ENCODE measurements around the gene ASXL1. TPM values are rescaled to one million over a fixed set of nuclear protein-coding genes. Genes with fewer than 3 reads are reported as not detected.
"Not testable (repeated sequence)": the region's sequence is repeated elsewhere in the genome, so short reads cannot be mapped to it uniquely, and the experiment has no call there.

ASXL1 gene
- total RNA-seq, 2 donors from 2014 or later: 38.8 to 40.4 TPM

- Histone ChIP-seq H3K27me3 (no peaks in the 10 kb centered on the region), H3K36me3 (peaks cover 4% of the 10 kb centered on the region)
These were observed 41.5 kb upstream of the ASXL1 start for GRCh38 chr20:32316667-32317066.

GRCh38 chr20:32319100-32319499, 39.0 kb upstream of the ASXL1 start:
- no peak for DNase-seq

More at GRCh38 chr20:32316667-32317066, 41.5 kb upstream of the ASXL1 start:
- Histone ChIP-seq H3K27ac (no peak overlapping the region), H3K9ac (ENCODE audit: low read depth in 2 of 2, low read length in 2 of 2) (no peak overlapping the region), H3K9me3 (no peaks in the 10 kb centered on the region), H3K4me3 (no peak overlapping the region), H3K4me1 (no peaks in the 10 kb centered on the region)
- no peak for DNase-seq
- intact Hi-C loops (cut with DNase I): no loop called here
- TF ChIP-seq CTCF (IDR thresholded peaks at IDR 0.05): no peak

GRCh38 chr20:32320305-32320704, 37.8 kb upstream of the ASXL1 start:
- H3K4me1 ChIP-seq: no peaks in the 10 kb centered on the region
- TF ChIP-seq CTCF (IDR thresholded peaks at IDR 0.05): no peak
- H3K9ac ChIP-seq (ENCODE audit: low read depth in 2 of 2, low read length in 2 of 2): no peak overlapping the region
- no peak overlapping the region for H3K4me3 ChIP-seq
- intact Hi-C loops (cut with DNase I): no loop called here
- DNase-seq: no peak
- H3K36me3 ChIP-seq: peaks cover 4% of the 10 kb centered on the region
- no peaks in the 10 kb centered on the region for H3K27me3 ChIP-seq
- no peak overlapping the region for H3K27ac ChIP-seq
- H3K9me3 ChIP-seq: no peaks in the 10 kb centered on the region

More at GRCh38 chr20:32319100-32319499, 39.0 kb upstream of the ASXL1 start:
- H3K4me3 ChIP-seq: no peak overlapping the region
- H3K9ac ChIP-seq (ENCODE audit: low read depth in 2 of 2, low read length in 2 of 2): no peak overlapping the region
- H3K27ac ChIP-seq: no peak overlapping the region
- H3K36me3 ChIP-seq: peaks cover 4% of the 10 kb centered on the region
- H3K4me1 ChIP-seq: no peaks in the 10 kb centered on the region
- intact Hi-C loops (cut with DNase I): no loop called here
- H3K9me3 ChIP-seq: no peaks in the 10 kb centered on the region
- no peaks in the 10 kb centered on the region for H3K27me3 ChIP-seq
- no peak for TF ChIP-seq CTCF (IDR thresholded peaks at IDR 0.05)

GRCh38 chr20:32321390-32321789, 36.7 kb upstream of the ASXL1 start:
- DNase-seq: no peak
- no peak overlapping the region for H3K4me3 ChIP-seq
- no peaks in the 10 kb centered on the region for H3K4me1 ChIP-seq
- peaks cover 4% of the 10 kb centered on the region for H3K36me3 ChIP-seq
- no peaks in the 10 kb centered on the region for H3K27me3 ChIP-seq
- no peak overlapping the region for H3K27ac ChIP-seq
- no peak for TF ChIP-seq CTCF (IDR thresholded peaks at IDR 0.05)
- no peaks in the 10 kb centered on the region for H3K9me3 ChIP-seq
- no peak overlapping the region for H3K9ac ChIP-seq (ENCODE audit: low read depth in 2 of 2, low read length in 2 of 2)
- intact Hi-C loops (cut with DNase I): no loop called here

- H3K4me3 ChIP-seq; H3K36me3 ChIP-seq; H3K9me3 ChIP-seq; H3K27me3 ChIP-seq; H3K9ac ChIP-seq (ENCODE audit: low read depth in 2 of 2, low read length in 2 of 2); intact Hi-C loops (cut with DNase I); H3K27ac ChIP-seq; DNase-seq; H3K4me1 ChIP-seq: not testable (repeated sequence)
These were observed 35.9 kb upstream of the ASXL1 start for GRCh38 chr20:32322260-32322659.

- intact Hi-C loops (cut with DNase I); H3K27me3 ChIP-seq: not testable (repeated sequence)
These were observed 34.4 kb upstream of the ASXL1 start for GRCh38 chr20:32323761-32324160.

More at GRCh38 chr20:32323761-32324160, 34.4 kb upstream of the ASXL1 start:
- H3K9me3 ChIP-seq; DNase-seq; H3K27ac ChIP-seq; H3K36me3 ChIP-seq; H3K4me3 ChIP-seq; H3K4me1 ChIP-seq; H3K9ac ChIP-seq (ENCODE audit: low read depth in 2 of 2, low read length in 2 of 2): not testable (repeated sequence)

Measured in colonic mucosa (tissue), 4 donors.